ENCODE measurements around the gene TCF19. TPM values are rescaled to one million over a fixed set of nuclear protein-coding genes. Genes with fewer than 3 reads are reported as not detected.

TCF19 gene
- total RNA-seq, 1 experiment from 2014 or later, result 15.0 TPM

- no peak overlapping the region for H3K18ac ChIP-seq (ENCODE audit: insufficient read length, low read depth, low read length)
- no peaks in the 10 kb centered on the region for H3K9me3 Mint-ChIP-seq
- no peak overlapping the region for H3K9ac ChIP-seq (ENCODE audit: extremely low read depth, insufficient read length, low read length)
- H2AFZ ChIP-seq (ENCODE audit: low read length), result no peak overlapping the region
- H3K4ac ChIP-seq (ENCODE audit: low read depth, low read length), result no peak overlapping the region
- no peak overlapping the region for H4K5ac ChIP-seq (ENCODE audit: insufficient read length, low read depth, low read length)
- H3K4me1 Mint-ChIP-seq, result peaks cover 30 to 38% of the 10 kb centered on the region in 2 experiments
- H3K27me3 ChIP-seq (ENCODE audit: insufficient read depth, low read length), result no peaks in the 10 kb centered on the region
- no peak overlapping the region for H4K91ac ChIP-seq (ENCODE audit: insufficient read length, low read depth, low read length)
- no peak overlapping the region for H3K56ac ChIP-seq (ENCODE audit: insufficient read length, low read depth, low read length)
- H2BK12ac ChIP-seq (ENCODE audit: insufficient read length, low read depth, low read length), result no peak overlapping the region
- H3K27ac ChIP-seq (ENCODE audit: insufficient read length, low read depth, low read length), result no peak overlapping the region
- TF ChIP-seq, protein P1, sequence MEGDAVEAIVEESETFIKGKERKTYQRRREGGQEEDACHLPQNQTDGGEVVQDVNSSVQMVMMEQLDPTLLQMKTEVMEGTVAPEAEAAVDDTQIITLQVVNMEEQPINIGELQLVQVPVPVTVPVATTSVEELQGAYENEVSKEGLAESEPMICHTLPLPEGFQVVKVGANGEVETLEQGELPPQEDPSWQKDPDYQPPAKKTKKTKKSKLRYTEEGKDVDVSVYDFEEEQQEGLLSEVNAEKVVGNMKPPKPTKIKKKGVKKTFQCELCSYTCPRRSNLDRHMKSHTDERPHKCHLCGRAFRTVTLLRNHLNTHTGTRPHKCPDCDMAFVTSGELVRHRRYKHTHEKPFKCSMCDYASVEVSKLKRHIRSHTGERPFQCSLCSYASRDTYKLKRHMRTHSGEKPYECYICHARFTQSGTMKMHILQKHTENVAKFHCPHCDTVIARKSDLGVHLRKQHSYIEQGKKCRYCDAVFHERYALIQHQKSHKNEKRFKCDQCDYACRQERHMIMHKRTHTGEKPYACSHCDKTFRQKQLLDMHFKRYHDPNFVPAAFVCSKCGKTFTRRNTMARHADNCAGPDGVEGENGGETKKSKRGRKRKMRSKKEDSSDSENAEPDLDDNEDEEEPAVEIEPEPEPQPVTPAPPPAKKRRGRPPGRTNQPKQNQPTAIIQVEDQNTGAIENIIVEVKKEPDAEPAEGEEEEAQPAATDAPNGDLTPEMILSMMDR (conservative IDR thresholded peaks at IDR 0.05), result no peak
- H4K20me1 ChIP-seq (ENCODE audit: control insufficient read depth, insufficient read depth, insufficient read length), result no peaks in the 10 kb centered on the region
- no peak overlapping the region for H2BK5ac ChIP-seq (ENCODE audit: insufficient read length, low read length)
- H3K4me2 ChIP-seq (ENCODE audit: insufficient read depth, insufficient read length, low read length), result no peak overlapping the region
- no peaks in the 10 kb centered on the region for H3K79me1 ChIP-seq (ENCODE audit: insufficient read depth, low read depth, low read length, poor library complexity, severe bottlenecking)
- no peaks in the 10 kb centered on the region for H3K36me3 Mint-ChIP-seq (ENCODE audit: insufficient read depth in 1 of 3, low read depth in 3 of 3)
- 0 out of 2 replicates have a peak, but pooled peaks cover 7% of the 10 kb centered on the region for H3K4me1 ChIP-seq (ENCODE audit: insufficient read depth, low read length)
- H2BK15ac ChIP-seq (ENCODE audit: low read depth, low read length), result no peak overlapping the region
- H2BK20ac ChIP-seq (ENCODE audit: low read depth, low read length, poor library complexity, severe bottlenecking), result no peak overlapping the region
- H2BK120ac ChIP-seq (ENCODE audit: low read depth, low read length, poor library complexity, severe bottlenecking), result no peak overlapping the region
- no peaks in the 10 kb centered on the region for H3K23me2 ChIP-seq (ENCODE audit: insufficient read length, low read depth, low read length, poor library complexity, severe bottlenecking)
- H3K4me3 Mint-ChIP-seq, result no peak overlapping the region; a peak in 1 of 5 replicates
- no peak for DNase-seq
- H3K27me3 Mint-ChIP-seq (ENCODE audit: low read depth), result peaks cover 37% of the 10 kb centered on the region
- no peaks in the 10 kb centered on the region for H3K9me3 ChIP-seq (ENCODE audit: control insufficient read depth, low read depth, low read length)
- H3K79me2 ChIP-seq (ENCODE audit: insufficient read depth, low read length), result no peaks in the 10 kb centered on the region
- no CpG with 5 or more reads among the region's 19 CpGs for WGBS (ENCODE audit: extremely low coverage, insufficient read length, low lambda C conversion rate)
- H2AK5ac ChIP-seq (ENCODE audit: insufficient read length, low read length), result no peak overlapping the region
- 0 out of 2 replicates have a peak overlapping the region, but pooled peaks have one; percentile 7 for H3K14ac ChIP-seq (ENCODE audit: insufficient read depth, low read length)
- H3K23ac ChIP-seq (ENCODE audit: insufficient read length, low read depth, low read length), result no peak overlapping the region
- H3T11ph ChIP-seq (ENCODE audit: low read length), result no peak overlapping the region
- H3K27ac Mint-ChIP-seq, result no peak overlapping the region; a peak in 2 of 7 replicates
- H4K8ac ChIP-seq (replicated peaks; ENCODE audit: insufficient read length, low read depth, low read length), result no peak overlapping the region
These were observed 41.6 kb upstream of the TCF19 start for GRCh38 chr6:31116661-31117385.

Data from H9 (cell line).